Measurements from ENCODE around the gene PRR29.
A peak's percentile ranks its signal among the peaks of the same experiment; 100 is the strongest.

The PRR29 gene

GRCh38 chr17:63998050-63998720 lies at the start of gene PRR29:
Gene PRR29, plus strand, starts transcription at chr17:63998351. Its CDS starts 14 bp downstream, at chr17:63998365.
- DNase-seq (ENCODE audit: low spot score): peak; percentile 97

GRCh38 chr17:63948521-63948920 lies 49.6 kb upstream of the PRR29 start:
- DNase-seq (ENCODE audit: low spot score): no peak

DNA sequence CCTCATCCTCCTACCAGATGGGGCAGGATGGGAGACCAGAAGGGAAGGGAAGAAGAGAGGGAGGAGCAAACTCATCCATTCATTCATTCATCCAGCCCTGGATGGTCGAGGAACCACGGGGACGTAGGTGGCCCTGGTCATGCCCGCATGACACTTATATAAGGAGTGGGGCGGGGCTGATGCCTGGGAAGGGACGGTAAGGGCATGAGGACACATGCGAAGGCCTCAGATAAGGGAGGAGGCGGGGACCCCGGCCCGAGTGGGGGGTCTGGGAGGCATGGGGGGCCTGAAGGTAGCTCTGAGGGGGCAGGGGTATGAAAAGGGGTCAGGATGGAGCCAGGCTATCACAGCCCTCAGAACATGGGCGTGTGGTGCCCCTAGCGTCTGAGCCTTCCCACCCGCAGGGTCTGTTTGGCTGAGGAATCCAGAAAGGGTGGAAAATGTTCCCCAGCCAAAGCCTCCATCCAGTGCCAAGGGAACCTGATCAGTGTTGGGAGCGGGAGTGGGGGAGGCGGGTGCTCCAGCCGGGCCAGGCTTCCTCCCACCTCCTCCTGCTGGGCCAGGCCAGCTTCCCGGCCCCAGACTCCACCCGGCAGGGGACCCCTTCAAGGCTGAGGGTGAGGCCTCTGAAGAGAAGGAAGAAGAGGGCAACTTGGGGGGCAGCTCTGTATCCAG lies 48.4 kb upstream of the PRR29 start:
- DNase-seq (ENCODE audit: low spot score): no peak

GRCh38 chr17:63950940-63951907 lies 46.9 kb upstream of the PRR29 start:
- peak; percentile 81 for DNase-seq (ENCODE audit: low spot score)

GRCh38 chr17:63954402-63955063 lies 43.6 kb upstream of the PRR29 start:
- no peak for DNase-seq (ENCODE audit: low spot score)

GRCh38 chr17:63955232-63955631 lies 42.9 kb upstream of the PRR29 start:
- no peak for DNase-seq (ENCODE audit: low spot score)

DNA sequence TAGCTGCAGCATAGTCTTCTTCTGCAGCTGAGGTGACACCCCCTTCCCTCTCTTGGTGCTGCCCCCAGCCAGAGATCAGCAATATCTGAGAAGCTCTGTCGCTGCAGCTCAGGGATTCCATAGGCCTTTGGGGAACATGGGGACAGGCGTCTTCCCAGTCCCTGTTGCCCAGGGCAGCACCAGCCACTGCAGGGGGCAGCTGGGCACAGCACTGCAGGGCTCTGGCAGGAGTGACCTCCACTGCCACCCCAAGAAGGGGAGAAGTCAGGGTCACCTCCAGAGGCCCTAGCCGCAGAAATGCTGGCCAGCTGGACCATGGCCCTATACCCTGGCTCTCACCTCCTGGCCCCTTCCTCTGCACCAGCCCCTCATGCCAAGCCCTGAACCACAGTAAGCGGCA lies 42.4 kb upstream of the PRR29 start:
- DNase-seq (ENCODE audit: low spot score): no peak

DNA sequence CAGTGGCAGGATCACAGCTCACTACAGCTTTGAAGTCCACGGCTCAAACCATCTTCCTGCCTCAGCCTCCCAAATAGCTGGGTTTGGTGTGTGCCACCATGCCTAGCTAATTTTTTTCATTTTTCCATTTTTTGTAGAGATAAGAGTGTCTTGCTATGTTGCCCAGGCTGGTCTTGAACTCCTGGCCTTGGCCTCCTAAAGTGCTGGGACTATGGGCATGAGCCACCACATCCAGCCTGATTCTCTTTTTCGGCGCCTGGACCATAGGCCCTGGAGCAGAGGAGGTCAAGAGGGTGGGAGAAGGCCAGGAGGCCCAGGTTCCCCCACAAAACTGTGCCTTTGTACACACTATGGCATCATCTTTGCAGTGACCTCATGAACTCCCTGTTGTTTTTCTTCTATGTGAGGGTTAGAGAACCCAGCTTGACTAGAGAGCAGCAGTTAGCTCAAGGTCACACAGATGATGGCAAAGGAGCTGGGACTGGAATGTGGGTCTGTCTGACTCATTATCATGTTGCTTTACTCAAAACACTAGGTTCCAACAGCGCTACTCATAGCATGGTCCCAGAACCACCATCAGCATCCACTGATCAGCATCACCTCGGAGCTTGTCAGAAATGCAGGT lies 41.7 kb upstream of the PRR29 start:
- no peak for DNase-seq (ENCODE audit: low spot score)

GRCh38 chr17:63960006-63960405 lies 38.1 kb upstream of the PRR29 start:
- no peak for DNase-seq (ENCODE audit: low spot score)

GRCh38 chr17:63960430-63960829 lies 37.7 kb upstream of the PRR29 start:
- DNase-seq (ENCODE audit: low spot score): no peak

DNA sequence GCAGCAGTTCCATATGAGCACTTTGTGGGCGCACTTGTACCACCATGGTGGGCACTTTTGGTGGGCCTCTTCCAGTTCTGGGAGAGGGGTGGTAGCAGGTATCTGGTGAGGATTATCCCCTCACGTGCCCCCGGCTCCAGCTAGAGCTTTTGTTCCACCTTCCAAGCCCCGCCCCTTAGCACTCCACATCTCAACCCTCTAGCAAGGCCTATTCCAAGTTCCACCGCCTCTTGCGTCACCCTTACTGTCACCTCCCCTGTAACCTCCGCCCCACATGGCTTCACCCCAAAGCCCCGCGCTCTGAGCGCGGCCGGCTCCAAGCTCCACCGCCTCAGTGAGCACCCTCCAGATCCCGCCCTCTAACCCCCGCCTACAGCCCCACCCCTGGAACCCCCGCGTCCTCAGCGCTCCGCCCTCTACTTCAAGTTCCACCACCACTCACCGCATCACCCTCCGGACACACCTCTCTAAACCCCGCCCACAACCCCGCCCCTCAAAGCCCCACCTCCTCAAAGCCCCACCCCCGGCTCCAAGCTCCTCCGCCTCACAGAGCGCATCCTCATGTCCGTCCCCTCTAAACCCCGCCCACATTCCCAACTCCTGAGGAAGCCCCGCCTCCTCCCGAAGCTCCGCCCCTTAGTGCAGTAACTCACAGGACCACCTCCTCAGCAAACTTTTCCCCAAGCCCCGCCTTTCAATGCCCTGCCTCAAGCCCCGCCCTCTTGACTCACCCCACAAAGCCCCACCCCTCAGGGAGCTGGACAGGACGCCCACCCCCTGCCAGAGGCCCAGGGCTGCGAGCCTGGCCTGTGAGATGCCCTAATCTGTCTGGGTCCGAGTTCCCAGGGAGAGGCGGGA lies 36.6 kb upstream of the PRR29 start:
- DNase-seq (ENCODE audit: low spot score): peak; percentile 94

- DNase-seq (ENCODE audit: low spot score): no peak
Measured at GRCh38 chr17:63962298-63962744, 35.8 kb upstream of the PRR29 start.

DNA sequence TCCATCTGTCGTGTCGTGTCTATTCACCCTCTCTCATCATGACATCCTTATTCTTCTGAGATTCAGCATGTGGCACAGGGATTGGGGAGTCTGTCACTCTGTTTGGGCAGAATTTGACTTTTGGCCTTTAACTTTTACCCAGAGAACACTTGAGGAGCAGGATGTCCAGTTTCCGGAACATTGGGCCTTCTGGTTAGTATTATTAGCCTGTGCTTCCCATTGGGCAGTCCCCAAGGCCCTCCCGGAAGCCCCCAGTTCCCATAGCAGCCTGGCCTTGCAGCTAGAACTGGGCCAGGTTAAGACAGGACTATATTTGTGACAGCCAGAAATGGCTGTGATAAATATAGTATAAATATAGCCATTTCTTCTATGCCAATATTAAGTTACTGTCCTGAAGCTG lies 35.0 kb upstream of the PRR29 start:
- DNase-seq (ENCODE audit: low spot score): no peak

DNA sequence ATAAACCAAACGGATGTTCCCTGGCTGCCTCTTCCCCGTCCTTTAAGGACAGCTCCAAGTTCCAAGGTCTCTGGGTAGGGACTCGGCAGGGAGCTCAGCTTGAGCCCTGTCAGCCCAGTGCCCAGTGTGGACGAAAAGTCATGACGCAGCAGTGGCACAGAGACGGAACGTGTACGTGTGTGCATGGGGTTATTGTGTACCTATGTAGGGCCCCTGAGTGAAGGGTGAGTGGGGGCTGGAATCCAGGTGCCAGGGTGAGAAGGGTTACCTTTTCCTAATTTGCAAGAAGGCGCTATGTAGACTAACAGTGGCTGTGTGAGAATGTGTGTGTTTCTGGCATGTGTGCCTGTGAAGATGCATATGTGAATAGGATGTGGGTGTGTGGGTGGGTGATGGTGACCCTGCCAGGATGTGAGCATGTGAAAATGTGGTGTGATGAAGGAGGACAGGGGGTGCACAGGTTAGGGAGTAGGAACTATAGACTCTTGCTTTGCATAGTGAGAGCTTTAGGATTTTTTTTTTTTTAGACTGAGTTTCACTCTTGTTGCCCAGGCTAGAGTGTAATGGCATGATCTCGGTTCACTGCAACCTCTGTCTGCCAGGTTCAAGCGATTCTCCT lies 31.4 kb upstream of the PRR29 start:
- no peak for DNase-seq (ENCODE audit: low spot score)

GRCh38 chr17:63967953-63968352 lies 30.2 kb upstream of the PRR29 start:
- DNase-seq (ENCODE audit: low spot score): no peak

- DNase-seq (ENCODE audit: low spot score): no peak
Measured at GRCh38 chr17:63969278-63969677, 28.9 kb upstream of the PRR29 start.

GRCh38 chr17:63972796-63973195 lies 25.4 kb upstream of the PRR29 start, which contains the start of gene SCN4A:
Gene SCN4A, minus strand, starts transcription at chr17:63972918. Its CDS starts 77 bp downstream, at chr17:63972841.
- no peak for DNase-seq (ENCODE audit: low spot score)

DNA sequence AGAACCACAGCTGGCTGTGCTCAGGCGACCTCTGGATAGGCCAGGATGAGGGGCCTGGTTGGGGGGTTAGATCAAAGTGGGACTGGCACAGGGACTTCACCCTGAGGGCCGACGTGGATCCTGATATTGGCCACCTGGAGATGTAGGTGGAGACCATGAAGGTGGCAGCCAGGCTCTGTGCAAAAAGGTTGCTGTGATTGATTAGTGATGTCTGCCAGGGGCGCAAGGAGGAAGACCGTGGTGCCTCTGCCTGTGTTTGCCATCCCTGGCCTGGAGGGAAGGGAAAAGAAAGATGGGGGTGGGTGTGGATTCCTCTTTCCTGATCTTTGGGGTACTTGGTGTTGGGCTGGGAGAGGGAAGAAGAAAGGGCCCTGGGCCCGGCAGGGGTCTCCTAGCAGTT lies 24.9 kb upstream of the PRR29 start:
- no peak for DNase-seq (ENCODE audit: low spot score)

- peak; percentile 64 for DNase-seq (ENCODE audit: low spot score)
Measured at GRCh38 chr17:63973930-63974593, 24.1 kb upstream of the PRR29 start.
